Glomerular endothelial cell (primary cell): Measurements from ENCODE around the gene SMYD1. TPM values are rescaled to one million over a fixed set of nuclear protein-coding genes. Genes with fewer than 3 reads are reported as not detected.

Experiments used
- DNase-seq: peaks from one replicate; pipeline ENCODE4 v3.0.0-alpha.2; 2011; ENCODE audit warnings: low read depth, low spot score; ENCODE audit errors: extremely low read depth
- total RNA-seq: library from RNA; depleted of rRNA; stranded (reverse); fragments of >200 nt; gene quantifications from 2 replicates; pipeline ENCODE4 v1.2.3, GENCODE V29; 2015

SMYD1 gene
- total RNA-seq, 1 donor from 2014 or later = not detected

DNA sequence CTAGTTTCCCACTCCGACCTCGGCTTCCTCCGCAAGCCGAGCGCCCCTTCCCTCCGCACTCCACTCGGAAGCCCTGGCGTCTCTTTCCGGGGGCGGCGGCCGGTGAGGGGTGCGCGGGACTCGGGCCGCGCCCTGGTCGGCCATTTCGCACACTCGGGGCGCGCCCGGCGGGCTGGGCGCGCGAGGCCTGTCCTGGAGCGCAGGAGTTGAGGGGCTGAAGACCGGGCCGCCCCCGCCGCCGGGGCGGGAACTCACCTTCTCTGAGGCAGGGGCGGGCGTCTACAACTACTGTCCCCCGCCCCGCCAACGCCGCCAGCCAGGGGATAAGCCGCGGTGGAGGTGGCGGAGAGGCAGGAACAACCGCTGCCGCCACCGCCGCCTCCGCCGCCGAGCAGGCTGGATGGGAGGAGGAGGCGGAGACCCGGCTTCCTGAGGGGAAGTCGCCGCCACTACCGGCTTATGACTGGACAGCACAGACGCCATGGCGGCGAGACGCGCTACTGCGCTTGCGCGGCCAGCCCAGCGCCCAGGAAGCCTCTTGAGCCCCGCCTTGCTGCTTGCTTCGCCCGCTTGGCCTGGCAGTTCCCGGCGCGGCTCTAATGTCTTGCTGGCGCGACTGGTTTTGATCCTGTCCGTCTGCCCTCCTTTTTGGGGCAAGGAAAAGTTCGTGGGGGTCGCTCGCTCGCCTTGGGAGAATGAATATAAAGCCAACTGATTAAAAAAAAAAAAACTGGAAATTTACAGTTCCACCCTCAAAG, 12.1 kb upstream of the SMYD1 start, which contains the start of gene KRCC1:
Gene KRCC1, minus strand, starts transcription at position 413 of the 758 bp plus-strand sequence. CDS start 27,220 bp downstream, outside the sequence.
- no peak for DNase-seq

DNA sequence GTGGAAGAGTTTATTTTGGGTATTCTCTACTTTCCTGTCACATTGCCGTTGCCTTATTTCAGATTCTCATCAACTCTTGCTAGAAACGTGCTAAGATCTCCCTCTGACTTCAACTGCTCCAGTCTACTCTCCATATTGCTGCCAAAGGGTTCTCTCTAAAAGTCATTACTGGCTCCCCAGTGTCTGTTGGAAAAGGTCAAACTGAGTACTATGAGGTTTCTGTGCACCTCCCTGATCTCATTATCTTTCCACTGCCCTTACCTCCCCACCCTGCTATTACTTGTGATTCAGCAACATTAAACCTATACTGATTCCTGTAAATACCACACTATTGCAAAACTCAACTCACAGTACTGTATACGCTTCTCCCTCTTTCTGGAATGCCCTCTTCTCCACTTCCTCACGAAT, 10.2 kb upstream of the SMYD1 start:
- DNase-seq = no peak

DNA sequence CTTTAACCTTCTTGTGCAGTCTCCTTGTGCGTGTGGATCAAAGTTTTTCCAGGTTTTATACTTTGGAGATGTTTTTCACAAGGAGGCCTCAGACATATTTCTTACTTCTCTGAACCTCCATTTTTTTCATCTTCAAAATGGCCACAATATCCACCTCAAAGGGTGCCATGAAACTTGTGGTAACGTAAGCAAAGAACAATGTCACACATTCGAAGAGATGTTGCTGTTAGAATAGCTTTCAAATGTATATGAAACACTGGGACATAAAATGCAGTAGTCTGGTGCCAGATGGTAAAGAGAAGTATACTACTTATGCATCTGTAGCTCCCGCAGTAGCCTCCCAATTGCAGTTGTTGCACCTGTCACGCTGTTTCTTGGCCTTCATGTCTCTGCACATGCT, 9.4 kb upstream of the SMYD1 start:
- no peak for DNase-seq

DNA sequence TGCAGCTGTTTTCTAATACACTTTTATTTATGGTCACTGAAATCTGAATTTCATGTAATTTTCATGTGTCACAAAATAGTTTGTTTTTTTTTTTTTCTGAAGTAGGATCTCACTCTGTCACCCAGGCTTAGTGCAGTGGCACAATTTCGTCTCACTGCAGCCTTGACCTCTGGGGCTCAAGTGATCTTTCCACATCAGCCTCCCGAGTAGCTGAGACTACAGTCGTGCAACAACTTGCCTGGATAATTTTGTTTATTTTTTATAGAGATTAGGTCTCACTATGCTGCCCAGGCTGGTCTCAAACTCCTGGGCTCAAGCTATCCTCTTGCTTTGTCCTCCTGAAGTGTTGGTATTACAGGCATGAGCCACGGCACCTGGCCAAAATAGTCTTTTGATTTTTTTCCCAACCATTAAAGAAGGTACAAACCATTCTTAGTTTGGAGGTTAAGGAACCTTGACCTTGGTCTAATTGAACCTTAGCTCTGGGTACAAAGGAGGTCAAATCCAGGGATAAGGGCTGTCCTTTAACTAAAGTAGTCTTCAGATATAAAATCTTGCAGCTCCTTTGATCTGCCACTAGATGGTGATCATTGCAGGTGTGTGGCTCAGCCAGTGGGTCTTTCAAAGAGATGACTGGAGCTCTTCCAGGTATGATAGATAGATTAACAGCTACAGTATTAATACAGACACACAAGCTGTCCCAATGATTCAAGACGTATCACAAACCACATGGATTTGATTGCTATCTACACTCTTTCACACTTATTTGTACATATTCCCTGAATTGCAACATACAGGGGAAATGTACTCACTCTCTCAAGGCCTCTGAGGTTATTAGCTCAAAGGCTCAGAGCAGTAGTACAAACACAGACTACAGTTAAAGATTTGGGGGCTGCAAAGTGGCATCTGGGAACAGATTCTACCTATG, 7.4 kb upstream of the SMYD1 start:
- DNase-seq = no peak

DNA sequence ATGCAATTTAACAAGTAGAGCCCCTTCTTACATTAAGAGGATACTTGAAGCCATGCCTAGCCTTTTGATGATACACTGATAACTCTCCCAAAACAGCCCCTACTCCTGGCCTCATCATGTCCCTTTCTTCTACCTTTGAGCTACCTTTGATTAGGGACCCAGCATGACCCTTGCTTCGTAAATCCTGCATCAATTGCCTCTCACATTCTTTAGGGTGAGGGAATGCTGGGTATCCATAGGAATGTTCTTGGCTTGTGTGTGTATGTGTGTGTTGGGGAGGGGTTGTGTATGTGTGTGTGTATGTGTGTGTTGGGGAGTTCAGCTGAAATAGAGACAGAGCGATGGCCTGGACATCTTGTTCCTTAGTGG, 6.7 kb upstream of the SMYD1 start:
- no peak for DNase-seq

DNA sequence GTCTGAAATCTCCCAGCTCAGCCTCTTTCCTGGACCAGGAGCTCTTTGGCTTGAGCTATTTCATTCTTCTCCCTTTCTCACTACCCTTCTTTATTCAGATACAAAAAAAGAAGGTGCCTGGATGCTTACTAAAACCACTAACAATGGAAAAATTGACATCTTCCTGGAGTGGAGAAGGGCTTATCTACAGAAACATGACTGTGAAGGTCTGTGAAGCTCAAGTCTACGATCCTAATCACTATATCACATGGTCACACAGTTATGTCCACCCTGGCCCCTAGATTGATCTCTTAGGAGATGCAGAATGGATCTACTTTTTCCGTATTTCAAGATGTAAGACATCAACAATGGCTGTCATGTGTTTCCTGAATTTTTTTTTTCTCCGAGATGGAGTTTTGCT, 6.3 kb upstream of the SMYD1 start:
- no peak for DNase-seq

DNA sequence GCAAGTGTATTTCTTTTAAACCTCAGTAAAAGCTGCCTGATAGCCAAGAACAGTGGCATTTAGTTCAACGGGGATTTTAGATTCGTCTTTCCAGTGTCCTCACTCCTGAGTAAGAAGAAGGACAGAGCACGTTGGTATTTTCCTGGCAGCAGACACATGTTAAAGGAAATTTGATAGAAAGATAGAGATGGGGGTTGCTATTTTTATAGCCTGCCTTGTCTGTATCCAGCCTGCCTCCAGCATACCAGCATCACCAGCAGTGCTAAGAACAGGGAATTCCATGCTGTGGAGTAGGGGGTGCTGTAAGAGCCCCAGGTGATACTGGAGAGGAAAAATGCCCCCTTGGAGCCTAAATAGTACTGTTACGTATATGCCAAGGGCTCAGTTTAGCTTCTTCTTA, 1.1 kb upstream of the SMYD1 start:
- DNase-seq = no peak

DNA sequence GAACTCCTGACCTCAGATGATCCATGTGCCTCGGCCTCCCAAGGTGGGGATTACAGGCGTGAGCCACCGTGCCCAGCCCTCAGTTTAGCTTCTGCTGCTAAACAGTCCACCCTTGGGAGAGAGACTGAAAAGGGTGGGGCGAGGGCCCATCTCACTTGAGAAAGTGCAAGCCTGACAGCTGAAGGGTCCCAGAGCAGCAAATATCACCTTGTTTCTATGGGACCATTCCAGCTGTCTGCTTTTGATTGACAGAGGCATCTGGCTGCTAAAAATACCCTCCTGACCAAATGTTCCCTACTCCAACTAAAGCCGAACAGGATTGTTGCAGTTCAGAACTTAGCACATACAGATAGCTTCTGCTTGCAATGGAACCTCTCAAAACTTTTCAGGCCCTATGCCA, 436 bp upstream of the SMYD1 start:
- no peak for DNase-seq

DNA sequence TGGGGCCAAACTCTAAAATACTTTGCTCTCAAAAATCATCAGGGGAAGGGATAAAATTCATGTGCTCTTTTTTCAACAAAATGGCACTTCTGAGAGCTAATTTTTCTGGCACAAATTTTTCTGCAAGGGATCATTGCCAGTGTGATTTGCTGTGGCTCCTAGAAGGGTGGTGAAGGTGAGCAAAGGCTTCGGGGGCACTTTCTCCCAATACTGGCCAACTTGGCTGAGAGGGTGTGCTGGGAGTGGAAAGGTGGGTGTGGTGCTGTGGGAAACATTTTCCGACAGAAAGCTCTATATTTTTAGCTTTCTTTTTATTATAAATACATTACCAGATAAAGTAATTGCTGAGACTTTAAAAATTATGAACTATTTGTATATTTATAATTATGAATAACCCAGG, 419 bp downstream of the SMYD1 start:
- no peak for DNase-seq

DNA sequence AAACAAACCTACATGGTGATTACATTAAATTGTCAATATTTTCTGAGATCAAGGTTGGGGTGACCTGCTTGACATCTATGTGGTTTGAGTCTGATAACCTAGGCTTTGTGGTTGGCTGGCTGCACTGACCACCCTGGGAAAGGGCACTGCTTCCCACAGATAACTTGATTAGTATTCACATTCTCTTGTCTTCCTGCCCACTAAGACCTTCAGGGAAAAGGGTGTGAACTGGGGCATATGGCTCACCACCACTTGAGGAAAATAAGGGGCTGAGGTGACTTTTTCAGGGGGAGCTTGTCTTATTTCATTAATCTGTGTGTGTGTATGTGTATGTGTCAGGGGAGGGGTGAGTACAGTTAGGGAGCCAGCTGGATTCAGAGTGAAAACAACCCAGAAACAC, 1.5 kb downstream of the SMYD1 start:
- no peak for DNase-seq

DNA sequence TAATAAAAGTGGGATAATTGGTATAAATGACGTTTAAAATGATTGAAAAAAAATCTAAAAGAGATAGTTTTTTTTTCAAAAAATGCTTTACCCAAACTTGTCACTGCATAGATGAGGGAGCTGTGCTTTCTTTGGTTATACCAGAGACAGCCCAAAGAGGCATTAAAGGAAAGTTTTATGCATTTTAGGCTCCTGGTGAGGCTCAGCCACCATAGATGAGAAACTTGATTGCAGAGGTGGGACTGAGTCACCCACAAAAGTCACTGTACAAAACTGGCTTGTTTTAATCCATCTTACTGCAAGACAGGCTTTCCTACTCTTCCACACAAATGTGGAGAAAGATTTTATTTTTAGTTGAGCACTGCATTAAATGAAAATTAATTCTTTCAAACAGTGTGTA, 2.4 kb downstream of the SMYD1 start:
- DNase-seq = no peak

DNA sequence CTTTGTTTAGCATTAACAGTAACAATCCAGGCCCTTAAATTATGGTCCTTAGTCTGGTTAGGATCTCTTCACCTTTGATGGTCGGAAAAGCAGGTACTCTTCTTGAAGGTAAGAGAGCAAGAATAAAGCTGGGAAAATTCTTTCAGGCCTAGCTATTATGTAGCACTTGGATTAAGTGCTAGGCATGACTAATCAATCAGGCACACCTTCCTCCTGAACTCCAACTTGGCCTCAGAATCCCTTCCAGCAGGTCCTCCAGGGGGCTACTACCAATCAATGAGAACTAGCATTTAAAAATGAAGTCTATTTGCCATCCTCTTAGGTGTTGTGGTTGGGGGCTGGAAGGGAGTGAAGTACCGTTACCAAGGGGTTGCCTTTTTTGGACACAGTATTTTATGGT, 3.7 kb downstream of the SMYD1 start:
- DNase-seq = no peak

DNA sequence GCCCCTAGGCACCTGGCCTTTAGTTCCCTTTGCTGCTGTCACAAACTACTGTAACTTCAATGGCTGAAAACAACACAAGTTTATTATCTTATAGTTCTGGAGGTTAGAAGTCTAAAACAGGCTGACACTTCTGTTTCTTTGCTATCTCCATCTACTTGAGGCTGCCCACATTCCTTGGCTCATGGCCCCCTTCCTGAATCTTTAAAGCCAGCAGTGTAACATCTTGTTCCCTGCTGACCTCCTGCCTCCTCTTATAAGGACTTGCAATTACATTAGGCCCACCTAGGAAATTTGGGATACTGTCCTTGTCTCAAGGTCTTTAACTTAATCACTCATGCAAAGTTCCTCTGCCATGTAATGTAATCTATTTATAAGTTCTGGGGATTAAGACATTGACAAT, 6.5 kb downstream of the SMYD1 start:
- no peak for DNase-seq

DNA sequence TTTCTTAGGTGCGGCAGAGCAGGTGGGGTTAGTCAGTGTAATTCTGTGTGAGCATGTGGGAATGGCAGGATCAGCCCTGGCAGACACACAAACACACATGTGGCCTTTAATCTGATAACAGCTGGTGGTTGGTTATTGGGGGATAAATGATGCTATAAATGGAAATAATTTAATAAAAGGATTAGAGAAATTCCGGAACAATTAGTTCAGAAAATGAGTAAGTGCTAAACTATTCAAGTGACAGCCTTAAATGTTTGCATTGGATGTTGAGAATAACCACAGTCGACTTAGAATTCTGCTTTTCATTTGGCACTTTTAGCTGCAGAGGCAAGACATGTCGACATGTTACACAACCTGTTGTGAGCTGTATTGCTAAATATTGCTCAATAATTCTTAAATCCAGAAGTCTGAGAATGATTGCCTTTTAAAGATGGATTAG, 7.2 kb downstream of the SMYD1 start:
- DNase-seq = no peak

DNA sequence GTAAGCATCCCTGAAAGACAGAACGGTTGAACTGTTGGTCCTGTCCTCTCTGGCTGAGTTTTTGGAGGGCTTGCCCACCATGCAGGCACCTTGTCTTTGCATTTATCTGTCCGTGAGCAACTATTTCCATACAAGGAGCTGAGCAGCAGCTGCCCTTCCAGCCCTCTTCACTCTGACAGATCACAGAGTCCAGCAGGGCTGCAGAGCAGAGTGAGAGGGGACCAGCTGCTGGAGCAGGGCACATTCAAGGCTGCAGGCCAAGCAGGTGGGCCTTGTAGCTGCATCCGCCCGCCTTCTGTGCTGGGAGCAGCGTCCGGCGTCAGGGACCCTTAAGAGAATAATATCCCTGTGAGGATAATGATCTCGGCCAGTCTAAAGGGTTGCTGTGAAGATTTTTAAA, 9.5 kb downstream of the SMYD1 start:
- no peak for DNase-seq

DNA sequence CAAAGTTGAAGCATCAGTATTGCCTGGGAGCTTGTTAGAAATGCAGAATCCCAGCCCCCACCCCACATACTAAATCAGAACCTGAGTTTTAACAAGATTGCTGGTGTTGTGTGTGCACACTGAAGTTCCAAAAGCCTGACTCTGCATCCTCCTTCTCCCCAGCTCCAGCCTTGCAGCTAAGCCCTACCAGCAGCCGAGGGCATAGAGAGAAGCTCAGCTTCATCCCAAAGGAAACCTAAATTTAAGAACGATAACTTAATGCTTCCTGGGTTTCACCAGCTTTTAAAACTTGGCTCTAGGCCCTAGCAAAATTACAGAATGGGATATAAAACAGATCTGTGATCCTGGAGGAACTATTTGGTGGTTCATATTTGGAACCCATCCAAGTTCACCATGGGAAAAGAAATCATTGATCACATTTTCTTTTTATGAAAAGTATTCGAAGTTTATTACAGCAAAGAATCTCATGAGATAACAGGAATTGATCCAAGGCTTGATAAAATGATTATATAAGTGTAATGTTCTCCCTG, 11.1 kb downstream of the SMYD1 start:
- DNase-seq = no peak

DNA sequence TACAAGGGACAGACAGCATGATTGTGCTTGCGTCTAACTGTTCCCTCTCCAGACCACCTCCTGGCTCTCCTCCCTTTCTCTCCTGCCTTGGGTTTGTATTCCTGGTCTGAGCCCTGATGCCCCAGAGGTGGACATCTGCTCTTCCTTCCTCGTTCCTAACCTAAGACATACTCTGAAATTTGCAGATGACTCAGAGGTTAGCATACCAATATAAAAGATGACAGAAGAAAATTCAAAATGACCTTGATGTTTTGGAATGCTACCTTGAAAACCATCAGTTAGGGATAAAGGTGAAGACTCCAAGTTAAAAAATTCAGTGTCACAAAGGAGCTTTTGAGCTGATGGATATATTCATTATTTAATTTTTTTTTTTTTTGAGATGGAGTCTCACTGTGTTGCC, 12.9 kb downstream of the SMYD1 start:
- DNase-seq = no peak

DNA sequence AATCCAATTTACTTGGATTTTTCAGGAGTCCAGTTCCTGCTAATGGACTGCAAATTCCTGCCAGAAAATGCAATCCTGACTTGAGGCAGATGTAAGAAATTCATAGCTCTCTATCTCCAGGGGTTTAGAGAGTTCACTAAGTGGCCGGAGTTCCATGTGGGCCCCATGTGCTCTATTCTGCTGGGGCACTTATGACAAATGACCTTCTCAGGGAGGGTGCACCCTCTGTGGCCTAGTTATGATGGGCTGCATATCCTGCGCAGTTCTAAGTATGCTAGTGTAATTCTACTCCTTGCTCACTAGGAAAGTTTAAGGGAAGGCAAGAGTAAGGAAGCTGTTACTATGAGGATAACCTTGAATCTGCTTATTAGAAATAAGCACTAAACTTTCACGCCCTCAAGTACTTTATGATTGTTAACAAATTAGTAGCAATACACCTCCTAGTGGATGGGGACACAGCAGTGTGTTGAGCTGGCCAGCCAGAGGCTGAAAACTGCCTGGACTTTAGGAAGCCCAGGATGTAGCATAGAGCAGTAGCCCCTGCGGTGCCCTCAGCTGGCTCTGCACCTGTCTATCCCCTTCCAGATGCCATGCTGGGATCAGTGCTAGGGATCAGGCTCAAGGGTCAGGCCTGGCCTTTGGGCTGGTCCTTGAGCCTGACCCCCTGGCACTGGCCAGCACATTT, 14.4 kb downstream of the SMYD1 start:
- DNase-seq = no peak

DNA sequence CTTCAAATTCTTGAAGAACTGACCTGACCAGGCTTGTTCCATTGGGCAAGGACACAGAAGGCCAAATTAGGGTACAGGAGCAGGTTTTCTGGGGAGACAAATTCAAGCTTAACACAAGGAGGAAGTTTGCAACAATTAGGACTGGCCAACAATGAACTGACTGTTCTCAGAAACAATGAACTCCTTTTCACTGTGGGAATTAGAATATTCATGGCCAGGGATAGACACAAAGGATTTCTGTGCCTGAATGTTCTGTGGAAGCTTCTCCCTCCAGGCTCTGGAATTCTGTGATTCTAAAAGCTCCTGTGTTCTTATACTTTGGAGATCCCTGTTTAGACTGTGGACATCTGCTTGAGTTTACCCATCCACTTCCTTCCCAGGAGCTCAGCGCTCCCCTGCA, 15.2 kb downstream of the SMYD1 start:
- DNase-seq = no peak

DNA sequence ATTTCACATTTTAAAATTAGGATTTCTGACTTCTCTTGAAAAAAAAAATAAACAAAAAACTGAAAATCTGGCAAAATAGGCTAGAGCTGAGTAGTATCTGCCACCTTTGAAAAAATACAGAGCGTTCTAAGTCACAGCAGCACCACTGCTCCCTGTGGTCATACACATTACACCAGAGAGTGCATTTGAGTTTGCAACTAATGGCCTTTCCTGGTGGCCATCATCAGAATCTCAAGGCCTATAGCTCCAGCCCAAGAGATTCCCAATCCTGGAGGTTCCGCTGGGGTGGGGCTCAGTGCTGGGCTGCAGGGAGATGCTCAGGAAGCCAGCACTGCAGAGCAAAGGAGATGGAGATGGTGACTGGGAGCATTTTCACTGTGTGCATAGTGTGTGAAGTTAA, 17.5 kb downstream of the SMYD1 start:
- no peak for DNase-seq

DNA sequence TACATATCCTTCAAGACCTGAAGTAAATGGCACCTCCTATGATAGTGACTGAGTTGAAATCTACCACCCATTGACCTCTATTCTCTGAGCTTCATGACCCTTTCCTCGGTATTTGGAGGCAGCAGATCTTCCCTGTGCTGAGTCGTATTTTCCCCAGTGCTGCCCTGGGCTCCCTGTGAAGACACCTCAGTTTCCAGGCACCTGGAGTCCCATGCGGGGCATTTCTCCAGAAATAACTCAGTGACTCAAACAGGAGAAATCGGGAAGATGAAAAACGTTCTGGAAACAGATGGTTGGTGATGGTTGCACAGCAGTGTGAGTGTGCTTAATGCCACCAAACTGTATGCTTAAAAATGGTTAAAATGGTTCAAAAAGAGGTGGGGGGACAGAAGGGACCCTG, 18.0 kb downstream of the SMYD1 start:
- DNase-seq = no peak
